WTC11 (cell line): Measurements from ENCODE around the gene SLC2A10. TPM values are rescaled to one million over a fixed set of nuclear protein-coding genes. Genes with fewer than 3 reads are reported as not detected.

ENCODE experiments used
- ATAC-seq: fragments of 200-7000 bp; cut with Tn5 transposase; 2 replicates; pipeline ENCODE4 v1.10.0; 2021; ENCODE audit warnings: mild to moderate bottlenecking, moderate library complexity
- CTCF ChIA-PET: fragments of 300-600 bp; sonication (Branson Sonifier 250); formaldehyde crosslinking; loops from one replicate; lab custom pipeline; 2021; ENCODE audit warnings: antibody characterized with exemption; lab: Charles Lee
- POLR2A ChIA-PET: fragments of 350-600 bp; sonication (Branson Sonifier 250); formaldehyde crosslinking; loops from one replicate; lab custom pipeline; 2021; ENCODE audit warnings: antibody characterized with exemption; lab: Charles Lee
- DNase-seq: peaks from one replicate; pipeline ENCODE4 v3.0.0; 2021; ENCODE audit warnings: low spot score
- H3K27ac Mint-ChIP-seq: 2 replicates; pipeline ENCODE4 v1.8.0; 2021; ENCODE audit warnings: mixed read lengths
- H3K27me3 Mint-ChIP-seq: 2 replicates; pipeline ENCODE4 v1.8.0; 2021; ENCODE audit warnings: low read depth, mild to moderate bottlenecking, moderate library complexity, mixed read lengths
- H3K36me3 Mint-ChIP-seq: 2 replicates; pipeline ENCODE4 v1.8.0; 2021; ENCODE audit warnings: mixed read lengths
- H3K4me1 Mint-ChIP-seq: 2 replicates; pipeline ENCODE4 v1.8.0; 2022; ENCODE audit warnings: mixed read lengths
- H3K4me3 Mint-ChIP-seq: 2 replicates; pipeline ENCODE4 v1.8.0; 2021; ENCODE audit warnings: mild to moderate bottlenecking, moderate library complexity, mixed read lengths
- H3K9me3 Mint-ChIP-seq: 2 replicates; pipeline ENCODE4 v1.8.0; 2021; ENCODE audit warnings: mixed read lengths
- CBFB ChIP-seq: sonication (generic); formaldehyde crosslinking; IDR thresholded peaks from 2 replicates; pipeline ENCODE4 v1.8.1; 2022; ENCODE audit warnings: mild to moderate bottlenecking, low read depth, missing genetic modification reagents
- CREB1 ChIP-seq: sonication (generic); formaldehyde crosslinking; IDR thresholded peaks from 2 replicates; pipeline ENCODE4 v1.8.0; 2023; ENCODE audit warnings: mild to moderate bottlenecking, missing genetic modification reagents
- EMX1 ChIP-seq: fragments of 250-450 bp; sonication (Bioruptor Pico); IDR thresholded peaks from 2 replicates; pipeline ENCODE4 v1.8.0; 2021; ENCODE audit warnings: mild to moderate bottlenecking
- ESRRA ChIP-seq: sonication (generic); formaldehyde crosslinking; IDR thresholded peaks from 2 replicates; pipeline ENCODE4 v1.8.1; 2022; ENCODE audit warnings: mild to moderate bottlenecking, missing genetic modification reagents, borderline replicate concordance
- ETV6 ChIP-seq: sonication (generic); formaldehyde crosslinking; IDR thresholded peaks from 2 replicates; pipeline ENCODE4 v1.8.1; 2022; ENCODE audit warnings: mild to moderate bottlenecking, missing genetic modification reagents
- GRHL2 ChIP-seq: fragments of 250-450 bp; sonication (Bioruptor Pico); IDR thresholded peaks from 2 replicates; pipeline ENCODE4 v1.8.0; 2022; ENCODE audit warnings: mild to moderate bottlenecking, moderate library complexity; ENCODE audit not compliant: insufficient replicate concordance, severe bottlenecking
- MYBL2 ChIP-seq: sonication (generic); formaldehyde crosslinking; IDR thresholded peaks from 2 replicates; pipeline ENCODE4 v1.8.1; 2023; ENCODE audit warnings: mild to moderate bottlenecking, moderate library complexity, missing genetic modification reagents
- NR1H2 ChIP-seq: sonication (generic); formaldehyde crosslinking; IDR thresholded peaks from 2 replicates; pipeline ENCODE4 v1.9.0; 2021; ENCODE audit warnings: mild to moderate bottlenecking, moderate library complexity, missing genetic modification reagents
- PRRX2 ChIP-seq: fragments of 250-450 bp; sonication (Bioruptor Pico); IDR thresholded peaks from 2 replicates; pipeline ENCODE4 v1.8.0; 2021; ENCODE audit warnings: mild to moderate bottlenecking
- SMAD4 ChIP-seq: sonication (generic); formaldehyde crosslinking; IDR thresholded peaks from 2 replicates; pipeline ENCODE4 v1.8.0; 2022; ENCODE audit warnings: mild to moderate bottlenecking, missing genetic modification reagents
- SP1 ChIP-seq: sonication (generic); formaldehyde crosslinking; conservative IDR thresholded peaks from 2 replicates; pipeline ENCODE4 v1.8.1; 2022; ENCODE audit warnings: missing genetic modification reagents
- ZBTB21 ChIP-seq: sonication (generic); formaldehyde crosslinking; IDR thresholded peaks from 2 replicates; pipeline ENCODE4 v1.8.1; 2023; ENCODE audit warnings: mild to moderate bottlenecking, missing genetic modification reagents, borderline replicate concordance
- ZNF232 ChIP-seq: sonication (generic); formaldehyde crosslinking; IDR thresholded peaks from 2 replicates; pipeline ENCODE4 v1.8.0; 2022; ENCODE audit warnings: mild to moderate bottlenecking, missing genetic modification reagents
- ZNF423 ChIP-seq: fragments of 250-450 bp; sonication (Bioruptor Pico); IDR thresholded peaks from 2 replicates; pipeline ENCODE4 v2.1.2; 2022; ENCODE audit warnings: mild to moderate bottlenecking, moderate library complexity
- total RNA-seq: library from RNA; stranded (reverse); gene quantifications from 3 replicates; pipeline ENCODE4 v1.2.3, GENCODE V29; 2021
- TF ChIP-seq, protein P1 (sequence below): sonication (generic); formaldehyde crosslinking; IDR thresholded peaks from 2 replicates; pipeline ENCODE4 v1.8.1; 2022; ENCODE audit warnings: mild to moderate bottlenecking, moderate library complexity, missing genetic modification reagents
- TF ChIP-seq, protein P2 (sequence below): sonication (generic); formaldehyde crosslinking; IDR thresholded peaks from 2 replicates; pipeline ENCODE4 v1.8.1; 2023; ENCODE audit warnings: mild to moderate bottlenecking, missing genetic modification reagents, moderate library complexity
- TF ChIP-seq, protein P3 (sequence below): sonication (generic); formaldehyde crosslinking; IDR thresholded peaks from 2 replicates; pipeline ENCODE4 v1.8.1; 2023; ENCODE audit warnings: mild to moderate bottlenecking, missing genetic modification reagents
- TF ChIP-seq, protein P4 (sequence below): sonication (generic); formaldehyde crosslinking; IDR thresholded peaks from 2 replicates; pipeline ENCODE4 v1.8.0; 2023; ENCODE audit warnings: mild to moderate bottlenecking, missing genetic modification reagents
- TF ChIP-seq, protein P5 (sequence below): sonication (generic); formaldehyde crosslinking; IDR thresholded peaks from 2 replicates; pipeline ENCODE4 v1.8.0; 2023; ENCODE audit warnings: missing genetic modification reagents
- TF ChIP-seq, protein P6 (sequence below): sonication (generic); formaldehyde crosslinking; IDR thresholded peaks from 2 replicates; pipeline ENCODE4 v1.8.0; 2022; ENCODE audit warnings: mild to moderate bottlenecking, missing genetic modification reagents

The SLC2A10 gene
- total RNA-seq, 1 experiment from 2014 or later = 8.0 TPM

DNA sequence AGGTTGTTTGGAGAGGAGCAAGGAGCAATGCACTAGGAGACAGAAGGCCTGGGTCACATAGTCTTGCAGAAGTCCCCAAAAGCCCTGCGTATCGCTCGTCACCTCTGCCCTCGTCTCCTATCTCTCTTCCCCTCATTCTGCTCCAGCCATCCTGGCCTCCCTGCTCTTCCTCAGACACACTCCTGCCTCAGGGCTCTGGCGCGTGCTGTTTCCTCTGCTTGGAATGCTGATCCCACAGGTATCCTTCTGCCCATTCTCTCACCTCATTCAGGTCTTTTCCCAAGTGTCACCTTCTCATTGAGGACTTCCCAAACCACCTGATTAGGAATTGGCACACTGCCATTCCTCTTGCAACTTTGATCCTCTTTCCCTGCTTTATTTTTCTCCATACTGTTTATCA, 9.0 kb upstream of the SLC2A10 start:
- Mint-ChIP-seq H3K27ac (no peak overlapping the region), H3K9me3 (peaks cover 14% of the 10 kb centered on the region), H3K4me3 (no peak overlapping the region), H3K4me1 (peaks cover 31% of the 10 kb centered on the region), H3K36me3 (no peaks in the 10 kb centered on the region), H3K27me3 (no peaks in the 10 kb centered on the region; the same call in 1 of the 2 replicates)
- ChIA-PET CTCF (interaction anchor here (0.6 to 1.0 kb wide), 2 partner anchors 19 to 53 kb away, joined by 3 to 4 read pairs; no protein-coding TSS in a partner anchor), POLR2A (no interaction called here)
- DNase-seq = no peak
- TF ChIP-seq, protein P1, sequence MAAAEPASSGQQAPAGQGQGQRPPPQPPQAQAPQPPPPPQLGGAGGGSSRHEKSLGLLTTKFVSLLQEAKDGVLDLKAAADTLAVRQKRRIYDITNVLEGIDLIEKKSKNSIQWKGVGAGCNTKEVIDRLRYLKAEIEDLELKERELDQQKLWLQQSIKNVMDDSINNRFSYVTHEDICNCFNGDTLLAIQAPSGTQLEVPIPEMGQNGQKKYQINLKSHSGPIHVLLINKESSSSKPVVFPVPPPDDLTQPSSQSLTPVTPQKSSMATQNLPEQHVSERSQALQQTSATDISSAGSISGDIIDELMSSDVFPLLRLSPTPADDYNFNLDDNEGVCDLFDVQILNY (CRISPR knock-in tag) = no peak
- TF ChIP-seq ZBTB21 (CRISPR knock-in tag) (no peak), GRHL2 (no peak)
- ATAC-seq = no peak

DNA sequence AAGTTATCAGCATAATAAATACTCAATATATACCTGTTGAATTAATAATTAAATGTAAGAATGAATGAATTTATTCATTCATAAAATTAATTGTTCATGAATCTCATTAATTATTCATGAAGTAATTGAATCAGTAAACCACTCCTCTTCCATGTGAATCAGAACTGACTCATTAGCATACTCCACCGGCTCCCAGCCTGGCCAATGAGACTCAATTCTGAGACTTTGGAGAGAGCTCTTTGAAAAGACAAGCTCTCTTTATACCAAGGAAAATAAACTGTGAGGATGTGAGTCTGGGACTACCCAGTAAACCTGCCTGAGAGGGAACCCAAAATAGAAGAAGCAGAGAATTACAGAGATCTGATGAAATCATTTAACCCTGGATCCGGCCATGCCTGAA, 8.4 kb upstream of the SLC2A10 start:
- DNase-seq (no peak), ATAC-seq (no peak)
- Mint-ChIP-seq H3K4me3 (no peak overlapping the region), H3K27ac (no peak overlapping the region), H3K36me3 (0 out of 2 replicates have a peak, but pooled peaks cover under 1% of the 10 kb centered on the region), H3K9me3 (peaks cover 20% of the 10 kb centered on the region), H3K27me3 (no peaks in the 10 kb centered on the region; the same call in 1 of the 2 replicates), H3K4me1 (peaks cover 31% of the 10 kb centered on the region)
- TF ChIP-seq, protein P2, sequence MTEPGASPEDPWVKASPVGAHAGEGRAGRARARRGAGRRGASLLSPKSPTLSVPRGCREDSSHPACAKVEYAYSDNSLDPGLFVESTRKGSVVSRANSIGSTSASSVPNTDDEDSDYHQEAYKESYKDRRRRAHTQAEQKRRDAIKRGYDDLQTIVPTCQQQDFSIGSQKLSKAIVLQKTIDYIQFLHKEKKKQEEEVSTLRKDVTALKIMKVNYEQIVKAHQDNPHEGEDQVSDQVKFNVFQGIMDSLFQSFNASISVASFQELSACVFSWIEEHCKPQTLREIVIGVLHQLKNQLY (CRISPR knock-in tag) = no peak
- TF ChIP-seq ETV6 (CRISPR knock-in tag) = no peak
- no peak for TF ChIP-seq ZNF423 (CRISPR knock-in tag)
- no peak for TF ChIP-seq ESRRA (CRISPR knock-in tag)
- no peak for TF ChIP-seq NR1H2 (CRISPR knock-in tag)
- TF ChIP-seq SMAD4 (CRISPR knock-in tag) = no peak
- TF ChIP-seq, protein P3, sequence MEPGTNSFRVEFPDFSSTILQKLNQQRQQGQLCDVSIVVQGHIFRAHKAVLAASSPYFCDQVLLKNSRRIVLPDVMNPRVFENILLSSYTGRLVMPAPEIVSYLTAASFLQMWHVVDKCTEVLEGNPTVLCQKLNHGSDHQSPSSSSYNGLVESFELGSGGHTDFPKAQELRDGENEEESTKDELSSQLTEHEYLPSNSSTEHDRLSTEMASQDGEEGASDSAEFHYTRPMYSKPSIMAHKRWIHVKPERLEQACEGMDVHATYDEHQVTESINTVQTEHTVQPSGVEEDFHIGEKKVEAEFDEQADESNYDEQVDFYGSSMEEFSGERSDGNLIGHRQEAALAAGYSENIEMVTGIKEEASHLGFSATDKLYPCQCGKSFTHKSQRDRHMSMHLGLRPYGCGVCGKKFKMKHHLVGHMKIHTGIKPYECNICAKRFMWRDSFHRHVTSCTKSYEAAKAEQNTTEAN (CRISPR knock-in tag) = no peak
- TF ChIP-seq MYBL2 (CRISPR knock-in tag) = no peak
- no peak for TF ChIP-seq CBFB (CRISPR knock-in tag)
- POLR2A ChIA-PET = no interaction called here
- CTCF ChIA-PET = interaction anchor here (1.0 to 3.1 kb wide), 2 partner anchors 20 to 138 kb away, joined by 4 to 10 read pairs; no protein-coding TSS in a partner anchor

DNA sequence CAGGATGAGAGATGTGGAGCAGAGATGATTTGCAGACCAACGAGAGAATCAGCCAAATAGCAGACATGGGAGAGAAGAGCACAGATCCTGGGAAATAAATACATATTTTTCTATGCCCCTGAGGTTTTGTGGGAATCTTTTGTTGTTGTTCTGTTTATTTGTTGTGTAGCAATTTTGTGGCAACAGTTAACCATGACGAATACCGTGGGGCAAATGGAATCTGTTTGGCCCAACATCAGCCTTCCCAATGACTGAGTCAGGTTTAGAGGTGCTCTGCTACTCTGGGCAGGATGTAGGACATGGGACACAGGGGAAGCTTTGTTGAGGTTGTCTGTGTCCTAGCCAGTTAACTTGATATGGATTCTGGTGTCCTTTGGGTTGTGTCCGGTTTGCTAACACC, 7.9 kb upstream of the SLC2A10 start:
- ChIA-PET CTCF (interaction anchor here (0.9 to 3.1 kb wide), 4 partner anchors 12 to 139 kb away, joined by 3 to 10 read pairs (median 4); partner anchors contain the start of gene TP53RK), POLR2A (no interaction called here)
- H3K36me3 Mint-ChIP-seq = peaks cover 6% of the 10 kb centered on the region; the same call in 1 of the 2 replicates
- H3K4me1 Mint-ChIP-seq = peaks cover 31% of the 10 kb centered on the region
- no peak for ATAC-seq
- no peak for DNase-seq
- peaks cover 25% of the 10 kb centered on the region for H3K9me3 Mint-ChIP-seq
- no peak overlapping the region for H3K27ac Mint-ChIP-seq
- H3K4me3 Mint-ChIP-seq = no peak overlapping the region
- TF ChIP-seq, protein P1 (CRISPR knock-in tag) = no peak
- no peak for TF ChIP-seq CREB1
- TF ChIP-seq, protein P4, sequence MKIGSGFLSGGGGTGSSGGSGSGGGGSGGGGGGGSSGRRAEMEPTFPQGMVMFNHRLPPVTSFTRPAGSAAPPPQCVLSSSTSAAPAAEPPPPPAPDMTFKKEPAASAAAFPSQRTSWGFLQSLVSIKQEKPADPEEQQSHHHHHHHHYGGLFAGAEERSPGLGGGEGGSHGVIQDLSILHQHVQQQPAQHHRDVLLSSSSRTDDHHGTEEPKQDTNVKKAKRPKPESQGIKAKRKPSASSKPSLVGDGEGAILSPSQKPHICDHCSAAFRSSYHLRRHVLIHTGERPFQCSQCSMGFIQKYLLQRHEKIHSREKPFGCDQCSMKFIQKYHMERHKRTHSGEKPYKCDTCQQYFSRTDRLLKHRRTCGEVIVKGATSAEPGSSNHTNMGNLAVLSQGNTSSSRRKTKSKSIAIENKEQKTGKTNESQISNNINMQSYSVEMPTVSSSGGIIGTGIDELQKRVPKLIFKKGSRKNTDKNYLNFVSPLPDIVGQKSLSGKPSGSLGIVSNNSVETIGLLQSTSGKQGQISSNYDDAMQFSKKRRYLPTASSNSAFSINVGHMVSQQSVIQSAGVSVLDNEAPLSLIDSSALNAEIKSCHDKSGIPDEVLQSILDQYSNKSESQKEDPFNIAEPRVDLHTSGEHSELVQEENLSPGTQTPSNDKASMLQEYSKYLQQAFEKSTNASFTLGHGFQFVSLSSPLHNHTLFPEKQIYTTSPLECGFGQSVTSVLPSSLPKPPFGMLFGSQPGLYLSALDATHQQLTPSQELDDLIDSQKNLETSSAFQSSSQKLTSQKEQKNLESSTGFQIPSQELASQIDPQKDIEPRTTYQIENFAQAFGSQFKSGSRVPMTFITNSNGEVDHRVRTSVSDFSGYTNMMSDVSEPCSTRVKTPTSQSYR (CRISPR knock-in tag) = no peak
- no peak for TF ChIP-seq PRRX2
- TF ChIP-seq SP1 (CRISPR knock-in tag) = no peak
- TF ChIP-seq, protein P5, sequence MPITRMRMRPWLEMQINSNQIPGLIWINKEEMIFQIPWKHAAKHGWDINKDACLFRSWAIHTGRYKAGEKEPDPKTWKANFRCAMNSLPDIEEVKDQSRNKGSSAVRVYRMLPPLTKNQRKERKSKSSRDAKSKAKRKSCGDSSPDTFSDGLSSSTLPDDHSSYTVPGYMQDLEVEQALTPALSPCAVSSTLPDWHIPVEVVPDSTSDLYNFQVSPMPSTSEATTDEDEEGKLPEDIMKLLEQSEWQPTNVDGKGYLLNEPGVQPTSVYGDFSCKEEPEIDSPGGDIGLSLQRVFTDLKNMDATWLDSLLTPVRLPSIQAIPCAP (CRISPR knock-in tag) = no peak
- TF ChIP-seq ZNF232 (CRISPR knock-in tag) = no peak
- TF ChIP-seq EMX1 (CRISPR knock-in tag) = no peak
- TF ChIP-seq, protein P6, sequence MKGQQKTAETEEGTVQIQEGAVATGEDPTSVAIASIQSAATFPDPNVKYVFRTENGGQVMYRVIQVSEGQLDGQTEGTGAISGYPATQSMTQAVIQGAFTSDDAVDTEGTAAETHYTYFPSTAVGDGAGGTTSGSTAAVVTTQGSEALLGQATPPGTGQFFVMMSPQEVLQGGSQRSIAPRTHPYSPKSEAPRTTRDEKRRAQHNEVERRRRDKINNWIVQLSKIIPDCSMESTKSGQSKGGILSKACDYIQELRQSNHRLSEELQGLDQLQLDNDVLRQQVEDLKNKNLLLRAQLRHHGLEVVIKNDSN (CRISPR knock-in tag) = no peak
- TF ChIP-seq MYBL2 (CRISPR knock-in tag) = no peak
- no peaks in the 10 kb centered on the region for H3K27me3 Mint-ChIP-seq
